GM19324 (cell line): Measurements from ENCODE around the gene DRICH1.
"Not testable (repeated sequence)": the region's sequence is repeated elsewhere in the genome, so short reads cannot be mapped to it uniquely, and the experiment has no call there.

Experiments
- ATAC-seq: cut with Tn5 transposase; IDR thresholded peaks from one replicate; pipeline ENCODE4 v1.9.1; 2021; ENCODE audit warnings: mild to moderate bottlenecking, moderate library complexity; ENCODE audit not compliant: unreplicated experiment, low FRiP score

Gene DRICH1, protein sequence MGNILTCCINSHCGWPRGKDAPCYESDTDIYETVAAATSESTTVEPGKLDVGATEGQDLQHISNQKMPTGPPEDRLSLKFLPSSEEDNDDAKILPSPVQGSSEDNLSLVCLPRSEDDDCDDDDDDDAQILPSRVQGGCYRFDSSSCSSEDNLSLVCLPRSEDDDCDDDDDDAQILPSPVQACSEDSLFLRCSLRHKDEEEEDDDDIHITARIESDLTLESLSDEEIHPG

GRCh38 chr22:23632178-23632577 lies at the start of gene DRICH1:
TSS of gene DRICH1 (minus strand) at chr22:23632321. CDS start at chr22:23632023, 298 bp downstream.
- no peak for ATAC-seq

GRCh38 chr22:23681026-23681809 lies 49.1 kb upstream of the DRICH1 start:
- ATAC-seq, result no peak

- no peak for ATAC-seq
Measured at GRCh38 chr22:23678133-23678532, 46.0 kb upstream of the DRICH1 start.

- no peak for ATAC-seq
Measured at GRCh38 chr22:23677701-23677995, 45.5 kb upstream of the DRICH1 start.

DNA sequence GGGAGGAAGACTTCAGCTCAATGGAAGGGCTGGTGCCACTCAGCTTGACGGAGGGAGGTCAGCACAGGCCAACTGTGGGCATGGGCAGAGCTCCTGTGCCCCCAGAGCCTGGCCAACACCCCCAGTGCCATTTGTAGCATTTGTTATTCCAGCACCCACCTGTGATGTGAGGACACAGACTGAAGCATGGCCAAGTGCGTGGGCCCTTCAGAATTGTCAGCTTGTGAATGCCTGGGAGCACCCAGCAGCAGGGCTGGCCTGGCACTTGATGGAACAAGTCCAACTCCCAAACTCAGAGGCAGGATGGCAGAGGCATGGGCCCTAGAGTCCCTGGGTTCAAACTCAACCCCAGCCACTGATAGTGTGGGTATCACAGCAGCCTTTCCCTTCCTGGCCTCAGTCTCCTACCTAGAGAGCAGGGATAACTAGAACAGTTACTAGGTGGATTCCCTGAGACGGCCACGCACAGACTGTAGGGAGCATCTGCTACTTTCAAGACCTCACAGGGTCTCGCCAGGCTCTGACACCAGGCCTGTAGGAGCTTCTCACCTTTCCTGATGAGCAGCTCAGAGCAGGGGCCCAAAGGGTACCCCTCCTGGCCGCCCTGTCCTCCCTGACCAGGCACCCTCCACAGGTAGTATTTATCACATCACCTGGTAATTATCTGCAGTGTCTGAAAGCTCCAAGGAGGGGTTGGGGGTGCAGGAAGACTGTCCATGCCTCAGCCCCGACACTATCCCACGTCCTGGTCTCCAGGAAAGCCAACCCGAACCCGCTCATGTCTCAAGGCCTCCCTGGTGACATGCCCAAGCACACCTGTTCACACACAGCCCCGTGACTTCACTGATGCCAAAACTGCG lies 45.0 kb upstream of the DRICH1 start:
- not testable (repeated sequence) for ATAC-seq

GRCh38 chr22:23675502-23676415 lies 43.6 kb upstream of the DRICH1 start:
- ATAC-seq, result no peak

DNA sequence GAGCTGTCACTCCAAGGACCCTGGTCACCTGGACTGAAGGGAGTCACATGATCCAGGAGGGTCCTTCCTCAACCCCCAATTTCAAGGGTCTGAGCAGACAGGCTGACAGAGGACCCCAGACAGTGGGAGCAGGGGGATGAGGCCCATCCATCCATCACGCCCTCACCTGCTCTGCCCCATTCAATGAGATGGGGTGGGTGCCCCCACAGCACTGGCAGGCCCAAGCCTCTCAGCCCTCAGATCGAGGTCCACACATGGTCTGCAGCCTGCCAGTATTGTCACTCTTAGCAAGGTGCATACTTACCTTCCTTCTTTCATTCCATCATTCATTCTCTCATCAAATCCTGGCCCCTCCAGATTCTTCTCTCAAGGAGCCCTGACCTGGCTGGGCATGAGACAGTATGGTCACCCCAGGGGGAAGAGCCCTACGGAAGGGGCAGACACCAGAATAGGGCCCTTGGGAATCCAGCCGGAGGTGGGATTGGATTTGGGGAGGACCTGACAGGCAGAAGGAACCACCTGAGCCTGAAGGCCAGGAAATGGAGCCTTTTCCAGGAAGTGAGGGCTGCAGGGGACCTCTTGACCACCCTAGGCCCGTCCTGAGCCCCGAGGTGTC lies 42.9 kb upstream of the DRICH1 start:
- not testable (repeated sequence) for ATAC-seq

DNA sequence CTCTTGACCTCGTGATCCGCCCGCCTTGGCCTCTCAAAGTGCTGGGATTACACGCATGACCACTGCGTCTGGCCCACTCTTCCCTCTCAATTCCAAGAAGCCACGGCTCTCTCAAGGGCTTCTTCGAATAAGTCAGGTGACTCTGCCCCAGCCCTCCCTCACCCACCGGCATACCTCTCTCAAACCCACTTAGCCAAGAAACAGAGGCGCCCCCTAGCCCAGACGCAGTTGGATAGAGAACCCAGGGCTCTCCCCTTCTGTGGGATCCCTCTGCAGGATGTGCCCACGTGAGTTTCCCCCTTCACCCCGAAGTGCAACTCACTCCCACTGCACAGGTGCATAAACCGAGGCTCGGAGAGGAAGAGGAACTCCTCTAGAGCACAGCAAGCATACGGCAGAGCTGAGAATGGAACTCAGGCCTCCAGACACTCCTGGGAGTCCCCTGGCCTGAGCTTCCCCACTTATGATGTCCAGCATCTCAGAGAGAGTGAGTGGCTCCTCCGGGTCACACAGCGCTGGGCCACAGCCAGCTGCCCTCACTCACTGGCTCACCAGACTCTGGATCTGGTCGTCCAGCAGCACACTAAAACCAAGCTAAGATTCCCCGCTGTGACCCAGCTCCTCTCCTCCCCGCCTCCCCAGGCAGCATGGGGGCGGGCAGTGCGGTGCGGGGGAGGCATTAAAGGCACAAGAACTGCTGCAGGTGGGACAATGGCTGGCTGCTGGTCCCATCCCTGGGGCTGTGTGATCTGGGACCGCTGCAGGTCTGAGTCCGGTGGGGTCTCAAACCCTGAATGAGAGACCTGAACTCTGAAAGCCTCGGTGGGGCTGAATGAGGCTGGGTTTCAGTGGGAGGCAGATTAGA lies 41.9 kb upstream of the DRICH1 start:
- ATAC-seq, result no peak

DNA sequence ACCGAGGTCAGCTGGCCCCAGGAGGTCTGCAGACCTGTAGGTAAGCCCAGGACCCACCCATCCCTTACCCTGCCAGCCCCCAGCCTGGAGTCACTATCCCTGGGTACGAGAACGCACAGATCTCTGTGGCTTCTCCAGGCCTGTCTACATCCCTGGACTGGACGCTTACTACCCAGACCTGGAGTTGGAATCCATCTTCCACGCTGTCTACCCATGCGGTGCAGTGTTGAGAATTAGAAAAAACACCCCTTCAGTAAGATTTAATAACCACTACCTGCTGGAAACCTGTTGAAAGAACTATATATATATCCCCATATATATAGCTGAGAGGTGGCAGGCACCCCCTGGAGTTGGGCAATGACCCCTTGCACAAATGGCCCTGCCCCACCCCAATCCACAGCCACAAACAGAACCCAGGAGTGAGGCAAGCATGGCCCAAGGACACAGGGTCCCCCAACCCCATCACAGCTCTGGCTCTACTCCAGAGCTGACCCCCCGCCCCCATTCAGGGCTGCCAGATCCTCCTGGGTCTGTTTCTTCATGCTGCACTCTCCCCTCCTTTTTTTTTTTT lies 41.0 kb upstream of the DRICH1 start:
- no peak for ATAC-seq

GRCh38 chr22:23672307-23673049 lies 40.4 kb upstream of the DRICH1 start:
- not testable (repeated sequence) for ATAC-seq

DNA sequence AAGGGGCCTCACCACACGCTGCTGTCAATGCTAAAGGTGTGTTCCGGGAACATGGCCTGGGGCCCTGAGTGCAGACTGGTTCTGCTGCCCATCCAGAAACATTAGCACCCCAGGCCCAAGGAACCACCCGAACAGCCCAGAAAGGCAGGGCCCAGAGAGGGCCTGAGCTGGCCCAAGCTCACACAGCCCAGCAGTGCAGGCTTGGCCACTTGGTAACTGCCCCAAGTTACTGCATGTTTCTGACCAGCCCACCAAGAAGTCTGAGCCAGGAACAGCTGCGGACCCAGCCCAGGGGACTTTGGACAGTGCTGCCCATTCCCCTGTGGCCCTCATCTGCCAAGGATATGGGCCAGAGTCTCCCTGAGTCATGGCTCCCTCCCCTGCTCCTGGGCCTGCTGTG lies 39.3 kb upstream of the DRICH1 start:
- not testable (repeated sequence) for ATAC-seq

GRCh38 chr22:23670378-23671295 lies 38.5 kb upstream of the DRICH1 start:
- no peak for ATAC-seq

DNA sequence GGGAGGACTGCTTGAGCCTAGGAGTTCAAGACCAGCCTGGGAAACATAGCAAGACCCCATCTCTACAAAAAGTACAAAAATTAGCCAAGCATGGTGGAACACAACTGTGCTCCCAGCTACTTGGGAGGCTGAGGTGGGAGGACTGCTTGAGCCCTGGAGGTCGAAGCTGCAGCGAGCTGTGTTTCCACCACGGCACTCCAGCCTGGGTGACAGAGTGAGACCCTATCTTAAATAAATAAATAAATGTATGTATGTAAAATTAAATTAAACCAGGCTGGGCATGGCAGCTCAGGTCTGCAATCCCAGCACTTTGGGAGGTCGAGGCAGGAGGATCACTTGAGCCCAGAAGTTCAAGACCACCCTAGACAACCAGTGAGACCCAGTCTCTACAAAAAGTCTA lies 28.3 kb upstream of the DRICH1 start:
- ATAC-seq, result not testable (repeated sequence)

DNA sequence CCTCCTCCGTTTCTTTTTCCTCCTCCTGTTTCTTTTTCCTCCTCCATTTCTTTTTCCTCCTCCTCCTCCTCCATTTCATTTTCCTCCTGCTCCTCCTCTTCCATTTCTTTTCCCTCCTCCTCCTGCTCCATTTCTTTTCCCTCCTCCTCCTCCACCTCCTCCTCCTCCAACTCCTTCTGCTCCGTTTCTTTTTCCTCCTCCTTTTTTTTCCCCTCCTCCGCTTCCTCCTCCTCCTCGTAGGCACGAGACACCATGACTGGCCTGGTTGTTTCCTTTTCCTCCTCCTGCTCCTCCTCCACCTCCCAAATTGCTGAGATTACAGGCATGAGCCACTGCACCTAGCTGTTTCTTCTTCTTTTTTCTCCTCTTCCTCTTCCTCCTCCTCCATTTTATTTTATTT lies 25.6 kb upstream of the DRICH1 start:
- no peak for ATAC-seq

DNA sequence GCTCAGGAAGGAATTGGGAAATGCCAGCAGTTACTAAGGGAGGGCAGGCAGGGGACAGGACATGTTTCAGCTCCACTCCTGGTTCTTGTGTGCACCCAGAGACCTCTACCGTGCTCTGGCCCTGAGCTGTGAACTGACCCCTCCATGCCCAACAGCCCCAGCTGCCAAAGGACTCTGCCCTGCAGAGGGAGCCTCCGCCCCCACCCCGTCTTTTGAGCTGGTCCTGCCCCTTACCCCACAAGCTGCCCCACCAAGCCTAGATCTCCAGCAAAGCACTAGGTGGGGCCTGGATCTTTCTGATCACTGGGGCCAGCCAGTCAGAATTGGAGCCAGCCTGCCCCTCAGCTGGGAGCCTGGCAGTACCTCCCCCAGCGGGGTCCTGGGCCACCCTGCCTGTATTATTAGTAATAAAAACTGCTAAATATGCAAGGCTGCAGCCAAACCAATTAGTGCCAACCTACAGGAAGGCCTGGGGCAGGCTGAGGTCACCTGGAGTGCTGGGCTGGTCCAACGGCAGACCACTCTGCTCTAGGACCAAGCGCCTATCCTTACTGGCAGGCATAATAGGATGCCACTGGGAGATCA lies 23.9 kb upstream of the DRICH1 start:
- no peak for ATAC-seq

GRCh38 chr22:23652711-23653110 lies 20.6 kb upstream of the DRICH1 start:
- no peak for ATAC-seq
